GM19397 (cell line): ENCODE results near the gene FUT4.
A peak's percentile ranks its signal among the peaks of the same experiment; 100 is the strongest.
"Not testable (repeated sequence)": the region's sequence is repeated elsewhere in the genome, so short reads cannot be mapped to it uniquely, and the experiment has no call there.

Source experiments
- ATAC-seq: cut with Tn5 transposase; IDR thresholded peaks from one replicate; pipeline ENCODE4 v1.9.1; 2021; ENCODE audit warnings: mild to moderate bottlenecking, moderate library complexity; ENCODE audit not compliant: unreplicated experiment

FUT4 gene

GRCh38 chr11:94563176-94563847, 19.6 kb downstream of the FUT4 start:
- no peak for ATAC-seq

- no peak for ATAC-seq
Observed at GRCh38 chr11:94563848-94564467, 20.2 kb downstream of the FUT4 start.

- ATAC-seq: no peak
Observed at GRCh38 chr11:94567181-94567670, 23.5 kb downstream of the FUT4 start, which contains the start of gene PIWIL4. PIWIL4 (plus strand) TSS chr11:94567368; CDS start chr11:94567519, 151 bp downstream.

- ATAC-seq: no peak
Observed at GRCh38 chr11:94568200-94568599, 24.5 kb downstream of the FUT4 start.

GRCh38 chr11:94568717-94569116, 25.0 kb downstream of the FUT4 start:
- ATAC-seq: no peak

GRCh38 chr11:94572975-94573374, 29.3 kb downstream of the FUT4 start:
- not testable (repeated sequence) for ATAC-seq

GRCh38 chr11:94574193-94574961, 30.7 kb downstream of the FUT4 start:
- no peak for ATAC-seq

- ATAC-seq: no peak
Observed at GRCh38 chr11:94576306-94576705, 32.6 kb downstream of the FUT4 start.

GRCh38 chr11:94577841-94578240, 34.1 kb downstream of the FUT4 start:
- ATAC-seq: no peak

- no peak for ATAC-seq
Observed at GRCh38 chr11:94581926-94582325, 38.2 kb downstream of the FUT4 start.

GRCh38 chr11:94583213-94583865, 39.6 kb downstream of the FUT4 start:
- no peak for ATAC-seq

- ATAC-seq: peak; percentile 56
Observed at GRCh38 chr11:94583866-94584500, 40.3 kb downstream of the FUT4 start.

GRCh38 chr11:94584978-94585377, 41.3 kb downstream of the FUT4 start:
- no peak for ATAC-seq

GRCh38 chr11:94585399-94585798, 41.7 kb downstream of the FUT4 start:
- ATAC-seq: no peak

- ATAC-seq: no peak
Observed at GRCh38 chr11:94586546-94586945, 42.8 kb downstream of the FUT4 start.

- ATAC-seq: no peak
Observed at GRCh38 chr11:94586978-94587377, 43.3 kb downstream of the FUT4 start.

GRCh38 chr11:94588366-94588942, 44.7 kb downstream of the FUT4 start:
- no peak for ATAC-seq

- no peak for ATAC-seq
Observed at GRCh38 chr11:94590352-94591041, 46.8 kb downstream of the FUT4 start.

- ATAC-seq: peak; percentile 40
Observed at GRCh38 chr11:94593030-94593429, 49.3 kb downstream of the FUT4 start.

GRCh38 chr11:94595076-94595475, 51.4 kb downstream of the FUT4 start:
- peak; percentile 70 for ATAC-seq
